Stimulated activated CD4-positive, alpha-beta T cell treated with anti-CD3 and anti-CD28 coated beads, Interleukin-12 subunit alpha, Interleukin-12 subunit beta, amount 100 ng/mL, for 24 hours (primary cell): ENCODE measurements around the gene IL9R.
"Not testable (repeated sequence)": the region's sequence is repeated elsewhere in the genome, so short reads cannot be mapped to it uniquely, and the experiment has no call there.

Source experiments
- DNase-seq, 2 experiments: peaks; one replicate each; pipeline ENCODE4 v3.0.0-alpha.2; 2020; ENCODE audit warnings: low read depth in 2 of 2

The IL9R gene

GRCh38 chrX:156029707-156030442 is 32.4 kb downstream of the IL9R start:
- DNase-seq = not testable (repeated sequence)

DNA sequence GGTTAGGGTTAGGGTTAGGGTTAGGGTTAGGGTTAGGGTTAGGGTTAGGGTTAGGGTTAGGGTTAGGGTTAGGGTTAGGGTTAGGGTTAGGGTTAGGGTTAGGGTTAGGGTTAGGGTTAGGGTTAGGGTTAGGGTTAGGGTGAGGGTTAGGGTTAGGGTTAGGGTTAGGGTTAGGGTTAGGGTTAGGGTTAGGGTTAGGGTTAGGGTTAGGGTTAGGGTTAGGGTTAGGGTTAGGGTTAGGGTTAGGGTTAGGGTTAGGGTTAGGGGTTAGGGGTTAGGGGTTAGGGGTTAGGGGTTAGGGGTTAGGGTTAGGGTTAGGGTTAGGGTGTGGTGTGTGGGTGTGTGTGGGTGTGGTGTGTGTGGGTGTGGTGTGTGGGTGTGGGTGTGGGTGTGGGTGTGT is 33.0 kb downstream of the IL9R start:
- not testable (repeated sequence) for DNase-seq
